Mesendoderm (in vitro differentiated cells): Measurements from ENCODE around the gene TOMM5.

ENCODE experiments used
- DNase-seq: peaks from one replicate; pipeline ENCODE4 v3.0.0; 2013
- H2AK5ac ChIP-seq: 2 replicates; pipeline ENCODE4 v1.6.1; 2013; ENCODE audit warnings: low read length, inconsistent platforms
- H2BK120ac ChIP-seq: 2 replicates; pipeline ENCODE4 v1.6.1; 2013; ENCODE audit warnings: low read depth, mild to moderate bottlenecking, low read length, moderate library complexity, mixed read lengths
- H2BK15ac ChIP-seq: replicated peaks from 2 replicates; pipeline ENCODE4 v1.6.1; 2013; ENCODE audit warnings: low read depth, mild to moderate bottlenecking, moderate library complexity
- H2BK5ac ChIP-seq: 2 replicates; pipeline ENCODE4 v1.6.1; 2013; ENCODE audit warnings: low read length, inconsistent platforms
- H3K18ac ChIP-seq: 2 replicates; pipeline ENCODE4 v1.6.1; 2013; ENCODE audit warnings: mild to moderate bottlenecking, low read length, mixed read lengths
- H3K23ac ChIP-seq: one replicate; pipeline ENCODE4 v1.6.1; 2013; ENCODE audit warnings: low read length
- H3K27ac ChIP-seq: 2 replicates; pipeline ENCODE4 v1.5.1; 2013; ENCODE audit warnings: low read depth, mild to moderate bottlenecking, inconsistent platforms, low read length, moderate library complexity
- H3K27me3 ChIP-seq: 2 replicates; pipeline ENCODE4 v1.6.1; 2013; ENCODE audit warnings: low read length, control low read depth, mild to moderate bottlenecking, inconsistent platforms; ENCODE audit not compliant: insufficient read depth, poor library complexity
- H3K36me3 ChIP-seq: 2 replicates; pipeline ENCODE4 v1.6.1; 2013; ENCODE audit warnings: low read length, inconsistent platforms; ENCODE audit not compliant: control insufficient read depth, insufficient read depth
- H3K4ac ChIP-seq: one replicate; pipeline ENCODE4 v1.6.1; 2013; ENCODE audit warnings: low read depth, mild to moderate bottlenecking, low read length, moderate library complexity
- H3K4me1 ChIP-seq: 2 replicates; pipeline ENCODE4 v1.6.1; 2013; ENCODE audit warnings: low read depth, low read length, inconsistent platforms; ENCODE audit not compliant: control insufficient read depth
- H3K4me2 ChIP-seq: 2 replicates; pipeline ENCODE4 v1.6.1; 2013; ENCODE audit warnings: low read length
- H3K4me3 ChIP-seq: 2 replicates; pipeline ENCODE4 v1.5.1; 2013; ENCODE audit warnings: mild to moderate bottlenecking, low read length
- H3K56ac ChIP-seq: one replicate; pipeline ENCODE4 v1.6.1; 2013; ENCODE audit warnings: low read length
- H3K79me1 ChIP-seq: 2 replicates; pipeline ENCODE4 v1.6.1; 2013; ENCODE audit warnings: low read length, inconsistent platforms
- H3K79me2 ChIP-seq: 2 replicates; pipeline ENCODE4 v1.6.1; 2013; ENCODE audit warnings: mild to moderate bottlenecking, low read length; ENCODE audit not compliant: control insufficient read depth, insufficient read depth
- H3K9ac ChIP-seq: 2 replicates; pipeline ENCODE4 v1.6.1; 2013; ENCODE audit warnings: low read length, inconsistent platforms
- H4K5ac ChIP-seq: one replicate; pipeline ENCODE4 v1.6.1; 2013; ENCODE audit warnings: low read length
- H4K8ac ChIP-seq: one replicate; pipeline ENCODE4 v1.6.1; 2013; ENCODE audit warnings: low read depth, mild to moderate bottlenecking, control low read depth, low read length, moderate library complexity
- WGBS: extraction: QIAGEN DNeasy Blood & Tissue Kit; methylation state at CpG from one replicate; pipeline ENCODE4 v1.1.7; 2013; ENCODE audit warnings: low lambda C conversion rate, missing lambda C conversion rate; ENCODE audit not compliant: insufficient coverage; ENCODE audit errors: extremely low coverage; 5-methylcytosine and 5-hydroxymethylcytosine counted together

Gene TOMM5

GRCh38 chr9:37561682-37562081, 30.7 kb downstream of the TOMM5 start:
- H3K27ac ChIP-seq: no peak overlapping the region
- H4K8ac ChIP-seq: no peak overlapping the region
- H3K4ac ChIP-seq: no peak overlapping the region
- no peaks in the 10 kb centered on the region for H3K79me2 ChIP-seq
- H2AK5ac ChIP-seq: no peak overlapping the region
- no peak overlapping the region for H3K4me3 ChIP-seq
- H3K56ac ChIP-seq: no peak overlapping the region
- H3K79me1 ChIP-seq: no peaks in the 10 kb centered on the region
- H3K9ac ChIP-seq: no peak overlapping the region
- H2BK15ac ChIP-seq: no peak overlapping the region
- H3K18ac ChIP-seq: no peak overlapping the region
- no peaks in the 10 kb centered on the region for H3K27me3 ChIP-seq
- H2BK120ac ChIP-seq: no peak overlapping the region
- H3K23ac ChIP-seq: no peak overlapping the region
- WGBS: no CpG with 5 or more reads among the region's 2 CpGs
- H3K36me3 ChIP-seq: no peaks in the 10 kb centered on the region
- H3K4me2 ChIP-seq: no peak overlapping the region
- no peaks in the 10 kb centered on the region for H3K4me1 ChIP-seq
- no peak for DNase-seq
- no peak overlapping the region for H2BK5ac ChIP-seq
- no peak overlapping the region for H4K5ac ChIP-seq

GRCh38 chr9:37559855-37560592, 32.4 kb downstream of the TOMM5 start:
- Histone ChIP-seq H3K18ac (no peak overlapping the region), H2BK15ac (no peak overlapping the region), H3K79me1 (no peaks in the 10 kb centered on the region), H4K5ac (no peak overlapping the region), H3K56ac (no peak overlapping the region), H3K79me2 (no peaks in the 10 kb centered on the region), H2BK120ac (no peak overlapping the region), H3K27me3 (no peaks in the 10 kb centered on the region), H3K27ac (no peak overlapping the region), H4K8ac (no peak overlapping the region), H3K4ac (no peak overlapping the region), H3K23ac (no peak overlapping the region), H2BK5ac (no peak overlapping the region), H3K36me3 (no peaks in the 10 kb centered on the region), H3K9ac (no peak overlapping the region), H2AK5ac (no peak overlapping the region), H3K4me2 (no peak overlapping the region), H3K4me1 (no peaks in the 10 kb centered on the region), H3K4me3 (no peak overlapping the region)
- no CpG with 5 or more reads among the region's 5 CpGs for WGBS
- DNase-seq: no peak

GRCh38 chr9:37559125-37559524, 33.3 kb downstream of the TOMM5 start:
- H3K79me2 ChIP-seq: no peaks in the 10 kb centered on the region
- no peak overlapping the region for H2BK5ac ChIP-seq
- H3K27me3 ChIP-seq: no peaks in the 10 kb centered on the region
- no peak overlapping the region for H2AK5ac ChIP-seq
- H2BK15ac ChIP-seq: no peak overlapping the region
- H3K4me2 ChIP-seq: no peak overlapping the region
- no peak overlapping the region for H3K4ac ChIP-seq
- H4K8ac ChIP-seq: no peak overlapping the region
- no peaks in the 10 kb centered on the region for H3K4me1 ChIP-seq
- H3K9ac ChIP-seq: no peak overlapping the region
- no peak overlapping the region for H3K4me3 ChIP-seq
- DNase-seq: no peak
- no peak overlapping the region for H3K18ac ChIP-seq
- H3K23ac ChIP-seq: no peak overlapping the region
- no CpG with 5 or more reads among the region's 1 CpG for whole genome bisulfite sequencing
- no peak overlapping the region for H4K5ac ChIP-seq
- H3K56ac ChIP-seq: no peak overlapping the region
- no peak overlapping the region for H2BK120ac ChIP-seq
- H3K36me3 ChIP-seq: no peaks in the 10 kb centered on the region
- no peak overlapping the region for H3K27ac ChIP-seq
- no peaks in the 10 kb centered on the region for H3K79me1 ChIP-seq

- Histone ChIP-seq H3K79me2 (no peaks in the 10 kb centered on the region), H3K56ac (no peak overlapping the region), H3K23ac (no peak overlapping the region), H3K9ac (no peak overlapping the region), H2BK5ac (no peak overlapping the region), H3K27ac (no peak overlapping the region), H3K4ac (no peak overlapping the region), H2BK120ac (no peak overlapping the region), H3K4me1 (no peaks in the 10 kb centered on the region), H3K4me3 (no peak overlapping the region), H3K79me1 (no peaks in the 10 kb centered on the region), H4K8ac (no peak overlapping the region), H3K4me2 (no peak overlapping the region), H3K18ac (no peak overlapping the region), H2BK15ac (no peak overlapping the region), H2AK5ac (no peak overlapping the region), H3K36me3 (no peaks in the 10 kb centered on the region), H4K5ac (no peak overlapping the region), H3K27me3 (no peaks in the 10 kb centered on the region)
- no peak for DNase-seq
Observed at GRCh38 chr9:37555786-37556185, 36.6 kb downstream of the TOMM5 start.

- Histone ChIP-seq H3K79me1 (no peaks in the 10 kb centered on the region), H2BK15ac (no peak overlapping the region), H2AK5ac (no peak overlapping the region), H3K4me3 (no peak overlapping the region), H3K4ac (no peak overlapping the region), H3K27me3 (no peaks in the 10 kb centered on the region), H3K18ac (no peak overlapping the region), H3K4me1 (no peaks in the 10 kb centered on the region), H4K8ac (no peak overlapping the region), H3K27ac (no peak overlapping the region), H3K36me3 (no peaks in the 10 kb centered on the region), H2BK120ac (no peak overlapping the region), H3K9ac (no peak overlapping the region), H3K4me2 (no peak overlapping the region), H3K56ac (no peak overlapping the region), H3K79me2 (no peaks in the 10 kb centered on the region), H4K5ac (no peak overlapping the region), H3K23ac (no peak overlapping the region), H2BK5ac (no peak overlapping the region)
- DNase-seq: no peak
- no CpG with 5 or more reads among the region's 3 CpGs for WGBS
Observed at GRCh38 chr9:37554318-37554717, 38.1 kb downstream of the TOMM5 start.

GRCh38 chr9:37551888-37552287, 40.5 kb downstream of the TOMM5 start:
- Histone ChIP-seq H3K36me3 (no peaks in the 10 kb centered on the region), H4K5ac (no peak overlapping the region), H3K4me2 (no peak overlapping the region), H2BK5ac (no peak overlapping the region), H3K4ac (no peak overlapping the region), H2BK15ac (no peak overlapping the region), H3K27ac (no peak overlapping the region), H3K18ac (no peak overlapping the region), H3K4me3 (no peak overlapping the region), H3K9ac (no peak overlapping the region), H3K23ac (no peak overlapping the region), H3K56ac (no peak overlapping the region), H2AK5ac (no peak overlapping the region), H3K27me3 (no peaks in the 10 kb centered on the region), H2BK120ac (no peak overlapping the region), H3K4me1 (no peaks in the 10 kb centered on the region), H3K79me2 (no peaks in the 10 kb centered on the region), H3K79me1 (no peaks in the 10 kb centered on the region), H4K8ac (no peak overlapping the region)
- no CpG with 5 or more reads among the region's 2 CpGs for WGBS
- DNase-seq: no peak
